Neural cell (in vitro differentiated cells): ENCODE results near the gene EHMT1. TPM values are rescaled to one million over a fixed set of nuclear protein-coding genes. Genes with fewer than 3 reads are reported as not detected.

Experiments
- H2AFZ ChIP-seq: fragments of 200-600, 300-800 bp; sonication (generic), shearing (Covaris generic); 2 replicates; pipeline ENCODE4 v1.6.0; 2014; ENCODE audit warnings: low read depth, mild to moderate bottlenecking, antibody characterized with exemption, low read length, moderate library complexity
- H3F3A ChIP-seq: fragments of 200-600 bp; shearing (Covaris generic); 2 replicates; pipeline ENCODE4 v1.6.1; 2016; ENCODE audit warnings: mild to moderate bottlenecking, moderate library complexity, mixed read lengths, antibody characterized with exemption, low read length; ENCODE audit not compliant: insufficient read depth, poor library complexity, severe bottlenecking
- H3K27ac ChIP-seq: fragments of 200-600, 300-800 bp; sonication (generic), shearing (Covaris generic); 2 replicates; pipeline ENCODE4 v1.5.1; 2014; ENCODE audit warnings: mild to moderate bottlenecking, low read length, moderate library complexity
- H3K27me3 ChIP-seq: fragments of 300-800, 200-600 bp; sonication (generic), shearing (Covaris generic); 2 replicates; pipeline ENCODE4 v1.6.0; 2014; ENCODE audit warnings: mild to moderate bottlenecking, low read depth, low read length, moderate library complexity; ENCODE audit not compliant: insufficient read depth
- H3K36me3 ChIP-seq: fragments of 300-800, 200-600 bp; sonication (generic), shearing (Covaris generic); 2 replicates; pipeline ENCODE4 v1.5.1; 2014; ENCODE audit warnings: mild to moderate bottlenecking, antibody characterized with exemption, low read length, moderate library complexity; ENCODE audit not compliant: insufficient read depth
- H3K4me2 ChIP-seq: fragments of 300-800, 200-600 bp; sonication (generic), shearing (Covaris generic); 2 replicates; pipeline ENCODE4 v1.6.0; 2014; ENCODE audit warnings: mild to moderate bottlenecking, low read length
- H3K4me3 ChIP-seq: fragments of 300-800, 200-600 bp; sonication (generic), shearing (Covaris generic); 2 replicates; pipeline ENCODE4 v1.5.1; 2014; ENCODE audit warnings: mild to moderate bottlenecking, low read length, moderate library complexity
- H3K79me2 ChIP-seq: fragments of 200-600 bp; shearing (Covaris generic); replicated peaks from 2 replicates; pipeline ENCODE4 v1.6.0; 2014; ENCODE audit warnings: mild to moderate bottlenecking, low read length, moderate library complexity; ENCODE audit not compliant: insufficient read depth
- H3K9ac ChIP-seq: fragments of 300-800, 200-600 bp; sonication (generic), shearing (Covaris generic); 2 replicates; pipeline ENCODE4 v1.6.1; 2016; ENCODE audit warnings: mild to moderate bottlenecking, low read length, mixed read lengths
- H3K9me2 ChIP-seq: fragments of 200-600 bp; shearing (Covaris generic); 2 replicates; pipeline ENCODE4 v1.6.1; 2016; ENCODE audit warnings: mild to moderate bottlenecking, low read length, mixed read lengths; ENCODE audit not compliant: insufficient read depth
- H3K9me3 ChIP-seq: fragments of 200-600, 300-800 bp; sonication (generic), shearing (Covaris generic); 2 replicates; pipeline ENCODE4 v1.6.1; 2016; ENCODE audit warnings: mild to moderate bottlenecking, mixed run types, low read length, moderate library complexity, mixed read lengths
- H4K20me1 ChIP-seq: fragments of 200-600 bp; shearing (Covaris generic); 2 replicates; pipeline ENCODE4 v1.6.1; 2016; ENCODE audit warnings: mild to moderate bottlenecking, mixed run types; ENCODE audit not compliant: insufficient read depth
- EP300 ChIP-seq: fragments of 450-650 bp; conservative IDR thresholded peaks from 2 replicates; pipeline ENCODE4 v1.6.1; 2014; ENCODE audit warnings: antibody characterized with exemption, mild to moderate bottlenecking, moderate library complexity; ENCODE audit not compliant: poor library complexity, severe bottlenecking
- EZH2 ChIP-seq: fragments of 200-600, 300-800 bp; shearing (Covaris generic), sonication (generic); IDR thresholded peaks from 2 replicates; pipeline ENCODE4 v1.6.1; 2014; ENCODE audit warnings: antibody characterized with exemption, low read length, borderline replicate concordance, mild to moderate bottlenecking; ENCODE audit not compliant: insufficient read depth, poor library complexity, severe bottlenecking
- MXI1 ChIP-seq: fragments of 450-650 bp; conservative IDR thresholded peaks from 2 replicates; pipeline ENCODE4 v1.6.1; 2014; ENCODE audit warnings: antibody characterized with exemption, mild to moderate bottlenecking; ENCODE audit not compliant: poor library complexity, severe bottlenecking
- POLR2AphosphoS5 ChIP-seq: IDR thresholded peaks from 2 replicates; pipeline ENCODE4 v1.6.1; 2012
- RAD21 ChIP-seq: fragments of 450-650 bp; conservative IDR thresholded peaks from 2 replicates; pipeline ENCODE4 v1.6.1; 2014; ENCODE audit warnings: antibody characterized with exemption, mild to moderate bottlenecking, moderate library complexity
- SMC3 ChIP-seq: fragments of 450-650 bp; conservative IDR thresholded peaks from 2 replicates; pipeline ENCODE4 v1.6.1; 2014; ENCODE audit warnings: antibody characterized with exemption, mild to moderate bottlenecking, moderate library complexity; ENCODE audit not compliant: poor library complexity
- TAF1 ChIP-seq: IDR thresholded peaks from 2 replicates; pipeline ENCODE4 v1.6.1; 2012; ENCODE audit warnings: low read depth
- polyA minus RNA-seq: library from RNA; depleted of rRNA, polyadenylated mRNA; stranded (reverse); fragments of >200 nt; gene quantifications from 2 replicates; pipeline ENCODE4 v1.2.3, GENCODE V29; 2014
- polyA plus RNA-seq: library from polyadenylated mRNA; depleted of rRNA; stranded (reverse); fragments of >200 nt; gene quantifications from 2 replicates; pipeline ENCODE4 v1.2.3, GENCODE V29; 2014
- TF ChIP-seq, protein P1 (sequence below): IDR thresholded peaks from 2 replicates; pipeline ENCODE4 v1.6.1; 2012; ENCODE audit warnings: borderline replicate concordance
- TF ChIP-seq, protein P2 (sequence below): fragments of 450-650 bp; IDR thresholded peaks from 2 replicates; pipeline ENCODE4 v1.5.1; 2014; ENCODE audit warnings: antibody characterized with exemption, mild to moderate bottlenecking, moderate library complexity; ENCODE audit not compliant: poor library complexity, severe bottlenecking

Gene EHMT1
- 53.0 and 65.8 TPM in 2 replicates for polyA plus RNA-seq
- 96.9 and 100 TPM in 2 replicates for polyA minus RNA-seq

DNA sequence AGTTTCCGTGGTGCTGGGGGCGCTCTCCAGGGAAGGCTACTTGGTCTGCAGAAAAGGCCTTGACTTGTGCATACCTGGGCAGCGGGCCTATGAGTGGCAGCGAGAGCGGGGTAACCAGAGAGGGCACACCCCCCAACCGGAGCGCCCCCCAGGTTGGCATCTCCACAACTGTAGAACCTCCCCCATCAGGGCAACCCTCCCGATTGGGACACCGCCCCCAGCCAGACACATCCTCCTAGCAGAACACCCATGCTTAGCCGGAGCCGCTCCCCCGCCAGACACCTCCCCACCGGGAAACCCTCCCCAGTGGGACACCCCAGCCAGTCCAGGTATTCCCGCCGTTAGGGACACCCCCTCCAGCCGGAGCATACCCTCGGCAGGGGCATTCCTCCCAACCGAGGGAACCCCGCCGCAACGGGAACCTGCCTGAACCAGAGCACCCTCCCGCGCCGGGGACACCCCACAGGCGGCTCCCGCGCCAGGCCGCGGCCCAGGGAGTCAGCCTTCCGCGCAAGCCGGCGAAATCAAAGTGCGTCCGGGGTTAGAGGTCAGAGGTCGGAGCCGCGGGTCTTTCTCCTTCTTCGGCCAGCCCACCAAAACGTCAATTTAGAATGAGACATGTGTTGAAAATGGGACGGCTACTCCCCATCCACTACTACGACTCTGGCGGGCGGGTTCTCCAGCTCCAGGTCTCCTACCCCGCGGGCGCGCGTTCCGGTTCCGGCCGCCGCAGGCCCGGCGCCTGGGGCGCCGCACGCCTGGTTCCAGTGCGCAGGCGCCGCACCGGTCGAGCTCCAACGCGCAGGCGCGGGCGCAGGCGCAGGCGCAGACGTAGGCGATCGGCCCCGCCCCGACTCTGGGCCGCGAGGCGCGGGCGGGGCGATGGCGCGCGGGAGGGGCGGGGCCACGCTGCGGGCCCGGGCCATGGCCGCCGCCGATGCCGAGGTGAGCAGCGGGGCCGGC is at the start of gene EHMT1:
EHMT1 (plus strand) TSS at position 901 of the 963 bp plus-strand sequence; CDS start at position 925, 24 bp downstream.
- no peaks in the 10 kb centered on the region for H3F3A ChIP-seq
- peak within 1 kb of the TSS; percentile 86 for H3K4me3 ChIP-seq
- H3K9ac ChIP-seq: peak within 1 kb of the TSS; percentile 85
- H3K27ac ChIP-seq: peak within 1 kb of the TSS; percentile 84
- H3K36me3 ChIP-seq: no peaks in the 10 kb centered on the region
- peak within 1 kb of the TSS; percentile 40 for H2AFZ ChIP-seq
- peak; percentile 29 for TF ChIP-seq TAF1
- no peak for TF ChIP-seq POLR2AphosphoS5
- no peak for TF ChIP-seq EZH2
- peak; percentile 46 for TF ChIP-seq EP300
- TF ChIP-seq MXI1: peak; percentile 92
- H3K4me2 ChIP-seq: peak within 1 kb of the TSS; percentile 87
- no peaks in the 10 kb centered on the region for H4K20me1 ChIP-seq
- peaks cover 53% of the 10 kb centered on the region for H3K79me2 ChIP-seq
- no peaks in the 10 kb centered on the region for H3K9me2 ChIP-seq
- H3K27me3 ChIP-seq: no peaks in the 10 kb centered on the region
- no peaks in the 10 kb centered on the region for H3K9me3 ChIP-seq

DNA sequence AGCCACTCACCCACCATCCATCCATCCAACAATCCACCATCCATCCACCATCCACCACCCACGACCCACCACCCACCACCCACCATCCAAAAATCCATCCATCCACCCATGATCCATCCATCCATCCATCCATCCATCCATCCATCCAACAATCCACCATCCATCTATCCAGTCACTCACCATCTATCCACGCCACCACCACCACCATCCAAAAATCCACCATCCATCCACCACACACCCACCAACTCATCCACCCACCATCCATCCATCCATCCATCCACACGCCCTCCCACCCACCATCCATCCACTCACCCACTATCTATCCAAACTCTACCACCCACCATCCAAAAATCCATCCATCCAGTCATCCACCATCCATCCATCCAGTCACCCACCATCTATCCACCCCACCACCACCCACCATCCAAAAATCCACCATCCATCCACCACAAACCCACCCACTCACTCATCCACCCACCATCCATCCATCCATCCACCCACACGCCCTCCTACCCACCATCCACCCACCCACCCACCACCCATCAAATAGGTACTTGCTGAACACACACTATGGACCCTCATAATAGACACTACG is 49.1 kb upstream of the EHMT1 start:
- Histone ChIP-seq H3K9ac (no peak overlapping the region), H3K27me3 (no peaks in the 10 kb centered on the region), H4K20me1 (no peaks in the 10 kb centered on the region), H3K27ac (no peak overlapping the region), H3K79me2 (no peaks in the 10 kb centered on the region), H3K4me2 (no peak overlapping the region), H3K9me3 (no peaks in the 10 kb centered on the region), H2AFZ (no peak overlapping the region), H3K36me3 (no peaks in the 10 kb centered on the region), H3K9me2 (no peaks in the 10 kb centered on the region), H3F3A (no peaks in the 10 kb centered on the region), H3K4me3 (no peak overlapping the region)
- TF ChIP-seq SMC3 (no peak), EP300 (no peak), MXI1 (no peak), EZH2 (no peak), RAD21 (no peak), TAF1 (no peak)
- TF ChIP-seq, protein P1, sequence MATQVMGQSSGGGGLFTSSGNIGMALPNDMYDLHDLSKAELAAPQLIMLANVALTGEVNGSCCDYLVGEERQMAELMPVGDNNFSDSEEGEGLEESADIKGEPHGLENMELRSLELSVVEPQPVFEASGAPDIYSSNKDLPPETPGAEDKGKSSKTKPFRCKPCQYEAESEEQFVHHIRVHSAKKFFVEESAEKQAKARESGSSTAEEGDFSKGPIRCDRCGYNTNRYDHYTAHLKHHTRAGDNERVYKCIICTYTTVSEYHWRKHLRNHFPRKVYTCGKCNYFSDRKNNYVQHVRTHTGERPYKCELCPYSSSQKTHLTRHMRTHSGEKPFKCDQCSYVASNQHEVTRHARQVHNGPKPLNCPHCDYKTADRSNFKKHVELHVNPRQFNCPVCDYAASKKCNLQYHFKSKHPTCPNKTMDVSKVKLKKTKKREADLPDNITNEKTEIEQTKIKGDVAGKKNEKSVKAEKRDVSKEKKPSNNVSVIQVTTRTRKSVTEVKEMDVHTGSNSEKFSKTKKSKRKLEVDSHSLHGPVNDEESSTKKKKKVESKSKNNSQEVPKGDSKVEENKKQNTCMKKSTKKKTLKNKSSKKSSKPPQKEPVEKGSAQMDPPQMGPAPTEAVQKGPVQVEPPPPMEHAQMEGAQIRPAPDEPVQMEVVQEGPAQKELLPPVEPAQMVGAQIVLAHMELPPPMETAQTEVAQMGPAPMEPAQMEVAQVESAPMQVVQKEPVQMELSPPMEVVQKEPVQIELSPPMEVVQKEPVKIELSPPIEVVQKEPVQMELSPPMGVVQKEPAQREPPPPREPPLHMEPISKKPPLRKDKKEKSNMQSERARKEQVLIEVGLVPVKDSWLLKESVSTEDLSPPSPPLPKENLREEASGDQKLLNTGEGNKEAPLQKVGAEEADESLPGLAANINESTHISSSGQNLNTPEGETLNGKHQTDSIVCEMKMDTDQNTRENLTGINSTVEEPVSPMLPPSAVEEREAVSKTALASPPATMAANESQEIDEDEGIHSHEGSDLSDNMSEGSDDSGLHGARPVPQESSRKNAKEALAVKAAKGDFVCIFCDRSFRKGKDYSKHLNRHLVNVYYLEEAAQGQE: no peak
- TF ChIP-seq, protein P2, sequence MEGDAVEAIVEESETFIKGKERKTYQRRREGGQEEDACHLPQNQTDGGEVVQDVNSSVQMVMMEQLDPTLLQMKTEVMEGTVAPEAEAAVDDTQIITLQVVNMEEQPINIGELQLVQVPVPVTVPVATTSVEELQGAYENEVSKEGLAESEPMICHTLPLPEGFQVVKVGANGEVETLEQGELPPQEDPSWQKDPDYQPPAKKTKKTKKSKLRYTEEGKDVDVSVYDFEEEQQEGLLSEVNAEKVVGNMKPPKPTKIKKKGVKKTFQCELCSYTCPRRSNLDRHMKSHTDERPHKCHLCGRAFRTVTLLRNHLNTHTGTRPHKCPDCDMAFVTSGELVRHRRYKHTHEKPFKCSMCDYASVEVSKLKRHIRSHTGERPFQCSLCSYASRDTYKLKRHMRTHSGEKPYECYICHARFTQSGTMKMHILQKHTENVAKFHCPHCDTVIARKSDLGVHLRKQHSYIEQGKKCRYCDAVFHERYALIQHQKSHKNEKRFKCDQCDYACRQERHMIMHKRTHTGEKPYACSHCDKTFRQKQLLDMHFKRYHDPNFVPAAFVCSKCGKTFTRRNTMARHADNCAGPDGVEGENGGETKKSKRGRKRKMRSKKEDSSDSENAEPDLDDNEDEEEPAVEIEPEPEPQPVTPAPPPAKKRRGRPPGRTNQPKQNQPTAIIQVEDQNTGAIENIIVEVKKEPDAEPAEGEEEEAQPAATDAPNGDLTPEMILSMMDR: no peak
